ENCODE measurements around the gene POLA2. TPM values are rescaled to one million over a fixed set of nuclear protein-coding genes. Genes with fewer than 3 reads are reported as not detected.

The POLA2 gene
- total and polyA plus RNA-seq, 9 of the 15 experiments (the other 6 are each of a cell fraction or from before 2014, with no cell fraction given) = 2.7 to 134 (median 44.4) TPM

DNA sequence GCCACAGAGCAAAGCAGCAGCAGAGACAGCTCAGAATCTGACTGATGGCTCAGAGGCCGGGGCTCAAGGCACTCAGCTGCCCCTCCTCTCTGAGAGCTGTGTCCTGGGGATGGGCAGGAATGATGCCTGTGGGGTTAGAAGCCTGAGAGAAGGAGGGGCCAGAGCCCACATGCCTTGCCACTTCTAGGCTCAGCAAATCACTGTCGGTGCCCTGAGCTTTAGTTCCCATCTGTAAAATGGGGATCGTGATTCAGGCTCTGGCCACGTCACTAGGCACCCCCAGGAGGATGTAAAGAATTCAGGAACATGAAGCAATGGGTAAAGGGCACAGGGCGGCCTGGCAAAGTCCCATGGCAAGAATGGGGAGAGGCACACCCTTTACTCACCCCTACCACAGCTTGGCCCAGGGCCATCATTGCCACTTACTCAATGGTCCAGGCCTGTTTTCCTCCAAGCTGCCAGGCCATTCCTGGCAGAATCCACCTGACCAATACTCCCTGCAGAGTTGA, 49.5 kb downstream of the POLA2 start:
- POLR2A ChIA-PET = interaction anchor here (0.6 to 2.8 kb wide), 15 partner anchors 9 to 241 kb away, joined by 3 to 10 read pairs (median 3); partner anchors contain the start of genes DPF2, MALAT1 and NEAT1
- no peak overlapping the region for H3K27ac ChIP-seq (ENCODE audit: extremely low read depth, low read depth, low read length)

DNA sequence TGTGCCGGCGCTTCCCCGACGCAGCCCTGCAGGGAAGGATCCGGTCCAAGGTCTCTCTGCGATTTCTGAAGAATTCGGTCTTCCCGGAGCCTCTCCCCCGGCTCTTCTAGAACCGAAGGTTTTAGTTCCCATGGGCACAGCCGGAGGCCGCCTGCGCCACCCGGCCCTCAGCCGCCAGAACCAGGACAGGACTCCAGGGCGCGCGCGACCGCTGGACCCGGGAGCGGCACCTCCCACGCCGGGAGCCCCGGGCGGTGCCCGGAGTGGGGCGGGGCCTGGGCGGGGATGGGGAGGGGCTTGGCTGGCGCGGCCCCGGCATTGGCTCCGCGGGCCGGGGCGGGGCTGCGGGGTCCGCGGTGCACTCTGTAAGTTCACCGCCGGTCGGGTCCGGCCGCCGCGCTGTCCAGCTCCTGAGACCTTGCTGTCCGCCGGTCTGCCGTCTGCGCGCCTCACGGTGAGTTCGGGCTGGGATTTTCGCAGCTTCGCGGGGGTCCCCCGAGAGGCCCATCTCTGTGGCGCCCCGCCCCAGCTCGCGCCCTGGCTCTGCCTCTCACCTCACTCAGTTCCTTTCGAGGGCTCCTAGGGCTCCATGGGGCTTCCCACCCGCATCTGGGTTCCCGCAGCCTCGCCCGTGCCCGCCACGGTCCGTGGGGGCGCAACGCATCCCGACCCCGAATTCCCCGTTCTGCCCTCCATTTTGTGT, 52.9 kb downstream of the POLA2 start, which contains the start of gene CDC42EP2:
TSS of gene CDC42EP2 (plus strand) at position 366 of the 703 bp plus-strand sequence. CDS start 6,033 bp downstream, outside the sequence.
- in situ Hi-C loops (cut with MboI) = no loop called here
- intact Hi-C loops (cut with micrococcal nuclease) = loop anchor here (1.0 to 10.0 kb wide), 4 partner anchors 24 to 200 kb away; partner anchors contain the start of genes TM7SF2 and ZNHIT2
- no TSS peak for BruUV-seq (replicated peaks)
- TF ChIP-seq ZNF143 (CRISPR knock-in tag; IDR thresholded peaks at IDR 0.05) = 0 out of 2 replicates have a peak, but pooled peaks have one; percentile 23
- TF ChIP-seq POLR2B (IDR thresholded peaks at IDR 0.05; ENCODE audit: low read depth, partially characterized antibody) = peak; percentile 46
- TF ChIP-seq POLR2AphosphoS5 (IDR thresholded peaks at IDR 0.05; ENCODE audit: control insufficient read depth, insufficient read depth, low read depth, low read length) = 0 out of 2 replicates have a peak, but pooled peaks have one; percentile 18
- peak; percentile 62 for TF ChIP-seq SUPT5H (IDR thresholded peaks at IDR 0.05)
- 0 out of 4 replicates have a peak, but pooled peaks of 1 of the 2 experiments have one; percentile 44 for TF ChIP-seq FOXA3 (CRISPR knock-in tag; conservative IDR thresholded peaks at IDR 0.05 in 1 of 2, IDR thresholded peaks at IDR 0.05 in 1 of 2)
- 0 out of 2 replicates have a peak, but pooled peaks have one; percentile 10 for TF ChIP-seq FOSL1 (tag; conservative IDR thresholded peaks at IDR 0.05)
- TF ChIP-seq NR2C2 (CRISPR knock-in tag; IDR thresholded peaks at IDR 0.05) = no peak
- peak; percentile 60 for TF ChIP-seq NR2C2 (tag; IDR thresholded peaks at IDR 0.05)
- TF ChIP-seq, protein P1, sequence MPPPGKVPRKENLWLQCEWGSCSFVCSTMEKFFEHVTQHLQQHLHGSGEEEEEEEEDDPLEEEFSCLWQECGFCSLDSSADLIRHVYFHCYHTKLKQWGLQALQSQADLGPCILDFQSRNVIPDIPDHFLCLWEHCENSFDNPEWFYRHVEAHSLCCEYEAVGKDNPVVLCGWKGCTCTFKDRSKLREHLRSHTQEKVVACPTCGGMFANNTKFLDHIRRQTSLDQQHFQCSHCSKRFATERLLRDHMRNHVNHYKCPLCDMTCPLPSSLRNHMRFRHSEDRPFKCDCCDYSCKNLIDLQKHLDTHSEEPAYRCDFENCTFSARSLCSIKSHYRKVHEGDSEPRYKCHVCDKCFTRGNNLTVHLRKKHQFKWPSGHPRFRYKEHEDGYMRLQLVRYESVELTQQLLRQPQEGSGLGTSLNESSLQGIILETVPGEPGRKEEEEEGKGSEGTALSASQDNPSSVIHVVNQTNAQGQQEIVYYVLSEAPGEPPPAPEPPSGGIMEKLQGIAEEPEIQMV (tag; conservative IDR thresholded peaks at IDR 0.05; ENCODE audit: low read depth) = peak; percentile 83

More for the DNA sequence above, 49.5 kb downstream of the POLA2 start:
- in situ Hi-C loops (cut with MboI) (no loop called here), intact Hi-C loops (cut with micrococcal nuclease) (loop anchor here (10.0 kb wide), 2 partner anchors 86 to 196 kb away; partner anchors contain the start of genes TM7SF2 and ZNHIT2)
- no peaks in the 10 kb centered on the region for H3K36me3 ChIP-seq (ENCODE audit: control insufficient read depth, insufficient read depth, low read length)
- no peaks in the 10 kb centered on the region for H3K9me1 ChIP-seq (ENCODE audit: control insufficient read depth, insufficient read depth, low read length)
- no peaks in the 10 kb centered on the region for H3K27me3 ChIP-seq (ENCODE audit: control insufficient read depth in 2 of 2, insufficient read depth in 2 of 2, low read length in 2 of 2)
- no TSS peak for BruUV-seq (replicated peaks)
- no peak overlapping the region for H3K4me2 ChIP-seq (ENCODE audit: insufficient read depth, low read length)
- peaks cover 6% of the 10 kb centered on the region; the same call in 2 of the 3 replicates for H3K79me2 ChIP-seq (ENCODE audit: control insufficient read depth, insufficient read depth, low read length)
- H2AFZ ChIP-seq (ENCODE audit: low read depth, low read length) = no peak overlapping the region
- ATAC-seq (no peak), DNase-seq (ENCODE audit: extremely low read depth in 1 of 4, low spot score in 3 of 4) (no peak), FAIRE-seq (no peak)
- peak overlapping the region in 1 of 2 experiments; percentile 70; a peak in 1 of 4 replicates for H3K9ac ChIP-seq (ENCODE audit: insufficient read depth in 1 of 2, low read depth in 2 of 2, low read length in 2 of 2)
- H3K9me3 ChIP-seq (replicated peaks; ENCODE audit: control insufficient read depth, insufficient read depth, low read depth, low read length) = no peaks in the 10 kb centered on the region
- H3K4me1 ChIP-seq (replicated peaks in 1 of 2; ENCODE audit: control insufficient read depth in 2 of 2, insufficient read depth in 2 of 2, low read length in 2 of 2) = peaks cover 11 to 45% of the 10 kb centered on the region in 2 experiments; a peak in 4 of 5 replicates
- TF ChIP-seq SMARCE1 (IDR thresholded peaks at IDR 0.05) = no peak
- H3K4me3 ChIP-seq = no peak overlapping the region
- CTCF ChIA-PET (ENCODE audit: low intra/inter-chr PET ratio) = no interaction called here
- WGBS (ENCODE audit: insufficient coverage, low coverage, missing lambda C conversion rate) = 61% methylated on average over 4 of the region's 5 CpGs
- no peaks in the 10 kb centered on the region for H4K20me1 ChIP-seq (replicated peaks; ENCODE audit: control insufficient read depth, insufficient read depth, low read length)

More for the DNA sequence above, 52.9 kb downstream of the POLA2 start, which contains the start of gene CDC42EP2:
- Histone ChIP-seq H3K9ac (ENCODE audit: insufficient read depth in 1 of 2, low read depth in 2 of 2, low read length in 2 of 2) (peak within 1 kb of the TSS; percentile 61 to 91), H4K20me1 (replicated peaks; ENCODE audit: control insufficient read depth, insufficient read depth, low read length) (no peaks in the 10 kb centered on the region), H3K9me1 (ENCODE audit: control insufficient read depth, insufficient read depth, low read length) (no peaks in the 10 kb centered on the region), H3K27me3 (ENCODE audit: control insufficient read depth in 2 of 2, insufficient read depth in 2 of 2, low read length in 2 of 2) (no peaks in the 10 kb centered on the region), H3K4me2 (ENCODE audit: insufficient read depth, low read length) (peak within 1 kb of the TSS; percentile 84), H3K4me3 (peak within 1 kb of the TSS; percentile 77), H3K36me3 (ENCODE audit: control insufficient read depth, insufficient read depth, low read length) (no peaks in the 10 kb centered on the region), H2AFZ (ENCODE audit: low read depth, low read length) (peak within 1 kb of the TSS; percentile 88), H3K79me2 (ENCODE audit: control insufficient read depth, insufficient read depth, low read length) (peaks cover 20% of the 10 kb centered on the region; the same call in 2 of the 3 replicates), H3K4me1 (replicated peaks in 1 of 2; ENCODE audit: control insufficient read depth in 2 of 2, insufficient read depth in 2 of 2, low read length in 2 of 2) (peaks cover 16 to 48% of the 10 kb centered on the region in 2 experiments; a peak in 4 of 5 replicates), H3K27ac (ENCODE audit: extremely low read depth, low read depth, low read length) (peak within 1 kb of the TSS; percentile 64), H3K9me3 (replicated peaks; ENCODE audit: control insufficient read depth, insufficient read depth, low read depth, low read length) (no peaks in the 10 kb centered on the region)
- ChIA-PET POLR2A (interaction anchor here (0.7 to 3.2 kb wide), 14 partner anchors 10 to 201 kb away, joined by 3 to 21 read pairs (median 4); partner anchors contain the start of genes DPF2, MALAT1, NEAT1 and POLA2), CTCF (ENCODE audit: low intra/inter-chr PET ratio) (interaction anchor here (0.6 to 3.6 kb wide), 6 partner anchors 10 to 205 kb away, joined by 4 to 91 read pairs (median 6); no protein-coding TSS in a partner anchor)
- peak; percentile 68 for FAIRE-seq
- WGBS (ENCODE audit: insufficient coverage, low coverage, missing lambda C conversion rate) = 1% methylated on average over 30 of the region's 74 CpGs
- peak; percentile 96 for ATAC-seq
- DNase-seq (ENCODE audit: extremely low read depth in 1 of 4, low spot score in 3 of 4) = peak; percentile 92 to 99 (median 97)
